Measurements from ENCODE around the gene NOXA1. TPM values are rescaled to one million over a fixed set of nuclear protein-coding genes. Genes with fewer than 3 reads are reported as not detected.
"Not testable (repeated sequence)": the region's sequence is repeated elsewhere in the genome, so short reads cannot be mapped to it uniquely, and the experiment has no call there.

NOXA1 gene
- total RNA-seq, 1 donor from 2014 or later, result 1.0 TPM

GRCh38 chr9:137376386-137376785 lies 46.8 kb upstream of the NOXA1 start:
- H3K27me3 Mint-ChIP-seq (ENCODE audit: unreplicated experiment), result no peaks in the 10 kb centered on the region
- no peaks in the 10 kb centered on the region for H3K9me3 Mint-ChIP-seq (ENCODE audit: unreplicated experiment)
- H3K4me3 Mint-ChIP-seq (ENCODE audit: unreplicated experiment), result no peak overlapping the region
- H3K27ac Mint-ChIP-seq (ENCODE audit: unreplicated experiment), result no peak overlapping the region
- H3K36me3 Mint-ChIP-seq (ENCODE audit: unreplicated experiment), result no peaks in the 10 kb centered on the region
- no peaks in the 10 kb centered on the region for H3K4me1 Mint-ChIP-seq (ENCODE audit: unreplicated experiment)
- DNase-seq (ENCODE audit: extremely low spot score, unreplicated experiment), result no peak
- TF ChIP-seq CTCF (IDR thresholded peaks at IDR 0.05), result no peak

- DNase-seq (ENCODE audit: extremely low spot score, unreplicated experiment); H3K36me3 Mint-ChIP-seq (ENCODE audit: unreplicated experiment); H3K27me3 Mint-ChIP-seq (ENCODE audit: unreplicated experiment); H3K4me3 Mint-ChIP-seq (ENCODE audit: unreplicated experiment); H3K4me1 Mint-ChIP-seq (ENCODE audit: unreplicated experiment); H3K27ac Mint-ChIP-seq (ENCODE audit: unreplicated experiment); H3K9me3 Mint-ChIP-seq (ENCODE audit: unreplicated experiment): not testable (repeated sequence)
Measured at GRCh38 chr9:137378688-137379410, 44.3 kb upstream of the NOXA1 start.

- Mint-ChIP-seq H3K4me1 (ENCODE audit: unreplicated experiment) (no peaks in the 10 kb centered on the region), H3K27me3 (ENCODE audit: unreplicated experiment) (no peaks in the 10 kb centered on the region), H3K36me3 (ENCODE audit: unreplicated experiment) (no peaks in the 10 kb centered on the region), H3K27ac (ENCODE audit: unreplicated experiment) (no peak overlapping the region), H3K9me3 (ENCODE audit: unreplicated experiment) (no peaks in the 10 kb centered on the region), H3K4me3 (ENCODE audit: unreplicated experiment) (no peak overlapping the region)
- no peak for TF ChIP-seq CTCF (IDR thresholded peaks at IDR 0.05)
- no peak for DNase-seq (ENCODE audit: extremely low spot score, unreplicated experiment)
Measured at GRCh38 chr9:137379761-137380161, 43.4 kb upstream of the NOXA1 start.

- no peak overlapping the region for H3K27ac Mint-ChIP-seq (ENCODE audit: unreplicated experiment)
- no peaks in the 10 kb centered on the region for H3K4me1 Mint-ChIP-seq (ENCODE audit: unreplicated experiment)
- DNase-seq (ENCODE audit: extremely low spot score, unreplicated experiment), result no peak
- no peaks in the 10 kb centered on the region for H3K36me3 Mint-ChIP-seq (ENCODE audit: unreplicated experiment)
- no peaks in the 10 kb centered on the region for H3K27me3 Mint-ChIP-seq (ENCODE audit: unreplicated experiment)
- no peaks in the 10 kb centered on the region for H3K9me3 Mint-ChIP-seq (ENCODE audit: unreplicated experiment)
- no peak overlapping the region for H3K4me3 Mint-ChIP-seq (ENCODE audit: unreplicated experiment)
- no peak for TF ChIP-seq CTCF (IDR thresholded peaks at IDR 0.05)
Measured at GRCh38 chr9:137380171-137380570, 43.0 kb upstream of the NOXA1 start.

- TF ChIP-seq CTCF (IDR thresholded peaks at IDR 0.05), result no peak
- Mint-ChIP-seq H3K36me3 (ENCODE audit: unreplicated experiment) (no peaks in the 10 kb centered on the region), H3K9me3 (ENCODE audit: unreplicated experiment) (no peaks in the 10 kb centered on the region), H3K4me3 (ENCODE audit: unreplicated experiment) (no peak overlapping the region), H3K4me1 (ENCODE audit: unreplicated experiment) (no peaks in the 10 kb centered on the region), H3K27ac (ENCODE audit: unreplicated experiment) (no peak overlapping the region), H3K27me3 (ENCODE audit: unreplicated experiment) (no peaks in the 10 kb centered on the region)
- no peak for DNase-seq (ENCODE audit: extremely low spot score, unreplicated experiment)
Measured at GRCh38 chr9:137380606-137381005, 42.6 kb upstream of the NOXA1 start.

Measured in osteocyte (in vitro differentiated cells).